NT2/D1 (cell line): ENCODE data around the gene RFT1.

ENCODE experiments used
- SUZ12 ChIP-seq: IDR thresholded peaks from 2 replicates; pipeline ENCODE4 v1.6.1; 2011; ENCODE audit not compliant: insufficient read length, insufficient read depth; ENCODE audit errors: extremely low read depth
- YY1 ChIP-seq: IDR thresholded peaks from 2 replicates; pipeline ENCODE4 v1.6.1; 2011; ENCODE audit not compliant: insufficient read length, insufficient read depth
- ZNF274 ChIP-seq: IDR thresholded peaks from 2 replicates; pipeline ENCODE4 v1.6.1; 2011; ENCODE audit warnings: mild to moderate bottlenecking, low read depth, low read length

DNA sequence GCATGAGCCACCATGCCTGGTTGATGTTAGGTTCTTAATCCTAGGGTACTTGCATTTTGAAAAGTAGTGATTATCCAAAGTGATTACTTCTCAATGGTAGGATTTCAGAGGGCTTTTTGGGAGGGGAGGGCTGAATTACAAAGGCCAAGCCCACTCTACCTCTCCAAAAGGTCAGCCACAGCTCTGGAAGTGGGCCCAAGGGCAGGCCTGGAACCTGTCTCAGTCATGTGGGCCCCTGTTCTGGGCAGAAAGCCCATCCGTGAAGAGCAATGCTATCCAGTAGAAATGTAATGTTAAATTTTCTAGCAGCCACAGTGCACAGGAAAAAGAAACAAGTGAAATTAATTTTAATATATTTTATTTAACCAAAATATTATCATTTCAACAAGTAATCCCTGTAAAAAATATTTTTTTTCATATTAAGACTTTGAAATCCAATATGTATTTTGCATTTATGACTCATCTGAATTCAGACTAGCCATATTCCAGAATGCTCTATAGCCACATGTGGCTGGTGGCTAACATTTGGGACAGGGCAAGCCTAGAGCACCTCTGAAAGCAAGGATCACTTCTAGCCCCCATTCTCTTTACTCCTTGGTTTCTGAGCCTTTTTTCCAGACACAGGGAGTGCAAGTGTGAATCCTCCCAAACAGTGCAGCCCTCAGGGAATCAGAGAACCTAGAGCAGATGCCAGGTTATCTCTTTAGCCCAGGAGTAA lies 16.8 kb downstream of the RFT1 start:
- TF ChIP-seq ZNF274 (no peak), YY1 (no peak), SUZ12 (no peak)
